Transverse colon (tissue), 4 donors: ENCODE measurements around the gene UBAC2.

ENCODE experiments used
- EP300 ChIP-seq: sonication (generic); formaldehyde crosslinking; IDR thresholded peaks from one replicate; pipeline ENCODE4 v1.6.1; 2017; ENCODE audit warnings: antibody characterized with exemption, low read depth
- POLR2A ChIP-seq: fragments of 450-650 bp; IDR thresholded peaks from one replicate; pipeline ENCODE4 v1.6.1; 2016; ENCODE audit warnings: antibody characterized with exemption, mild to moderate bottlenecking, moderate library complexity
- POLR2AphosphoS5 ChIP-seq, 3 donors: sonication (generic); formaldehyde crosslinking; IDR thresholded peaks; one replicate each; pipeline ENCODE4 v1.6.1; 2016; ENCODE audit warnings: antibody characterized with exemption in 3 of 3
- TF ChIP-seq, protein P1 (sequence below), 5 experiments: fragments of 200-600 bp in 3 of 5; fragments of 450-650 bp in 2 of 5; sonication (generic) in 3 of 5; IDR thresholded peaks; 1 replicate in 2 of 5; 2 replicates in 3 of 5; pipeline ENCODE4 v1.5.1; 2016 to 2017; ENCODE audit warnings: antibody characterized with exemption in 5 of 5, inconsistent platforms in 3 of 5, mild to moderate bottlenecking in 2 of 5, moderate library complexity in 1 of 5

DNA sequence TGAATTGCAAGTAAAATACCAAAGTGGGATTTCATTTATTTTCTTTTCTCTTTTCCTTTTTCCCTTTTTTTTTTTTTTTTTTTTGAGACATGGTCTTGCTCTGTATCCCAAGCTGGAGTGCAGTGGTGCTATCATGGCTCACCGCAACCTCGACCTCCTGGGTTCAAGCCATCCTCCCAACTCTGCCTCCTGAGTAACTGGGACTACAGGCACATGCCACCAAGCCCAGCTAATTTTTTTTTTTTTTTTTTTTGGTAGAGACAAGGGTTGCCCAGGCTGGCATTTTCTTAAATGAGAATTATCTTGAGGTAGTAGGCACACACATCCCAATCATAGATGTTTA lies 175.1 kb downstream of the UBAC2 start:
- TF ChIP-seq, protein P1, sequence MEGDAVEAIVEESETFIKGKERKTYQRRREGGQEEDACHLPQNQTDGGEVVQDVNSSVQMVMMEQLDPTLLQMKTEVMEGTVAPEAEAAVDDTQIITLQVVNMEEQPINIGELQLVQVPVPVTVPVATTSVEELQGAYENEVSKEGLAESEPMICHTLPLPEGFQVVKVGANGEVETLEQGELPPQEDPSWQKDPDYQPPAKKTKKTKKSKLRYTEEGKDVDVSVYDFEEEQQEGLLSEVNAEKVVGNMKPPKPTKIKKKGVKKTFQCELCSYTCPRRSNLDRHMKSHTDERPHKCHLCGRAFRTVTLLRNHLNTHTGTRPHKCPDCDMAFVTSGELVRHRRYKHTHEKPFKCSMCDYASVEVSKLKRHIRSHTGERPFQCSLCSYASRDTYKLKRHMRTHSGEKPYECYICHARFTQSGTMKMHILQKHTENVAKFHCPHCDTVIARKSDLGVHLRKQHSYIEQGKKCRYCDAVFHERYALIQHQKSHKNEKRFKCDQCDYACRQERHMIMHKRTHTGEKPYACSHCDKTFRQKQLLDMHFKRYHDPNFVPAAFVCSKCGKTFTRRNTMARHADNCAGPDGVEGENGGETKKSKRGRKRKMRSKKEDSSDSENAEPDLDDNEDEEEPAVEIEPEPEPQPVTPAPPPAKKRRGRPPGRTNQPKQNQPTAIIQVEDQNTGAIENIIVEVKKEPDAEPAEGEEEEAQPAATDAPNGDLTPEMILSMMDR (IDR thresholded peaks at IDR 0.05): no peak
- no peak for TF ChIP-seq POLR2A
- no peak for TF ChIP-seq POLR2AphosphoS5 (IDR thresholded peaks at IDR 0.05)
- no peak for TF ChIP-seq EP300
